Activated T-helper 17 cell treated with anti-CD3 and anti-CD28 coated beads, Interleukin-2, amount 50 U/mL, for 72 hours (primary cell): Measurements from ENCODE around the gene HMGXB3. TPM values are rescaled to one million over a fixed set of nuclear protein-coding genes. Genes with fewer than 3 reads are reported as not detected.
"Not testable (repeated sequence)": the region's sequence is repeated elsewhere in the genome, so short reads cannot be mapped to it uniquely, and the experiment has no call there.

Experiments used
- ATAC-seq: fragments of 150-1000 bp; cut with Tn5 transposase; replicated peaks from 2 replicates; pipeline ENCODE4 v1.10.0; 2021; ENCODE audit warnings: mild to moderate bottlenecking, moderate library complexity
- H3K27ac Mint-ChIP-seq: one replicate; pipeline ENCODE4 v1.8.0; 2022; ENCODE audit warnings: mixed read lengths
- H3K27me3 Mint-ChIP-seq: one replicate; pipeline ENCODE4 v1.8.0; 2022; ENCODE audit warnings: mixed read lengths
- H3K36me3 Mint-ChIP-seq: one replicate; pipeline ENCODE4 v1.8.0; 2022; ENCODE audit warnings: low read depth, mild to moderate bottlenecking, mixed read lengths
- H3K4me1 Mint-ChIP-seq: one replicate; pipeline ENCODE4 v1.8.0; 2022; ENCODE audit warnings: mixed read lengths
- H3K4me3 Mint-ChIP-seq: one replicate; pipeline ENCODE4 v1.8.0; 2022; ENCODE audit warnings: mild to moderate bottlenecking, mixed read lengths
- H3K9me3 Mint-ChIP-seq: one replicate; pipeline ENCODE4 v1.8.0; 2022; ENCODE audit warnings: mixed read lengths
- total RNA-seq, 2 donors: library from RNA; stranded (reverse); gene quantifications; one replicate each; pipeline ENCODE4 v1.2.3, GENCODE V29; 2022

Gene HMGXB3
- total RNA-seq, 2 donors from 2014 or later = 28.2 to 42.6 TPM

GRCh38 chr5:150022681-150023080 lies 22.1 kb downstream of the HMGXB3 start:
- H3K4me1 Mint-ChIP-seq = peaks cover 6% of the 10 kb centered on the region
- H3K36me3 Mint-ChIP-seq = peaks cover 99% of the 10 kb centered on the region
- H3K27me3 Mint-ChIP-seq = no peaks in the 10 kb centered on the region
- no peak for ATAC-seq
- no peaks in the 10 kb centered on the region for H3K9me3 Mint-ChIP-seq
- H3K27ac Mint-ChIP-seq = peak overlapping the region; percentile 74
- H3K4me3 Mint-ChIP-seq = no peak overlapping the region

DNA sequence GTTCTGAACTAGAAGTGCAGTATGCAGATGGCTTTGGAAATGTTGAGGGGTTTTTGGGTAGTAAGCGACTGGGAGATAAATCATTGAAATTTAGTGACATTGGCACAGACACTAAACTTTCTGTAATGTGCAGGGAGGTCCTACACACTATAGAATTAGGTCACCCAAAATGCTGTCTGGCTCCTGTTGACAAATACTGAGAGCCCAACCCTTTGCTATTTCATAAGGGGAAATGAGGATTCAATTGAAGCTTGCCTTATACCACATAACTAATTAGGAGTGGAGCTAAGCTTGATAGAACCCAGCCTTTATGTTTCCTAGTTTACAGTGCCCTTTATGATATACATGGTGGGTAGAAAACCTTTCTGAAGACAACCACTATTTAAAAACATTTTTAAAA lies 22.6 kb downstream of the HMGXB3 start:
- peaks cover 99% of the 10 kb centered on the region for H3K36me3 Mint-ChIP-seq
- H3K27me3 Mint-ChIP-seq = no peaks in the 10 kb centered on the region
- no peak overlapping the region for H3K4me3 Mint-ChIP-seq
- no peak overlapping the region for H3K27ac Mint-ChIP-seq
- no peak for ATAC-seq
- peaks cover 6% of the 10 kb centered on the region for H3K4me1 Mint-ChIP-seq
- no peaks in the 10 kb centered on the region for H3K9me3 Mint-ChIP-seq

DNA sequence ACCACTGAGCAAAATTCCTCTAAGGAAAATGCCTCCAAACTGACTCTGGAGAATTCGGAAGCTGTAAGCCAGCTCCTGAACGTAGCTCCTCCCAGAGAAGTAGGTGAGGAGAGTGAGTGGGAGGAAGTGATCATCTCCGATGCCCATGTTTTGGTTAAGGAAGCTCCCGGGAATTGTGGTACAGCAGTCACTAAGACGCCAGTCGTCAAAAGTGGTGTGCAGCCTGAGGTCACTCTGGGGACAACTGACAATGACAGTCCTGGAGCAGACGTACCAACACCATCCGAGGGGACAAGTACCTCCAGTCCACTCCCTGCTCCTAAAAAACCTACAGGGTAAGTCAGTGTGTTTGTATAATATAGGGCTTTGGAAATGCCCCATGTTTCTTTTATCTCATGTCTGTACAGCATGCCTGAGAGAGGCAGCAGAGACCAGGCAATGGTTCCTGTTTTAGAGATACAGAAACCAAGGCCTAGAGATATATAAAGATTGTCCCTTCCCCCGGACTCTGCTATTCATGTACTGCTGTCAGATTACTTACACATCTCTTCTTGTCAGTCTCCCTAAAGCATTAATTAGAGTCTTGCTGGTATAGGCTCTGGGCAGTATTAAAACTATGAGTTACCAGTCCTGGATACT lies 23.9 kb downstream of the HMGXB3 start:
- peaks cover 99% of the 10 kb centered on the region for H3K36me3 Mint-ChIP-seq
- H3K27ac Mint-ChIP-seq = peak overlapping the region; percentile 23
- H3K27me3 Mint-ChIP-seq = no peaks in the 10 kb centered on the region
- H3K9me3 Mint-ChIP-seq = no peaks in the 10 kb centered on the region
- peaks cover 6% of the 10 kb centered on the region for H3K4me1 Mint-ChIP-seq
- H3K4me3 Mint-ChIP-seq = no peak overlapping the region
- ATAC-seq = no peak

DNA sequence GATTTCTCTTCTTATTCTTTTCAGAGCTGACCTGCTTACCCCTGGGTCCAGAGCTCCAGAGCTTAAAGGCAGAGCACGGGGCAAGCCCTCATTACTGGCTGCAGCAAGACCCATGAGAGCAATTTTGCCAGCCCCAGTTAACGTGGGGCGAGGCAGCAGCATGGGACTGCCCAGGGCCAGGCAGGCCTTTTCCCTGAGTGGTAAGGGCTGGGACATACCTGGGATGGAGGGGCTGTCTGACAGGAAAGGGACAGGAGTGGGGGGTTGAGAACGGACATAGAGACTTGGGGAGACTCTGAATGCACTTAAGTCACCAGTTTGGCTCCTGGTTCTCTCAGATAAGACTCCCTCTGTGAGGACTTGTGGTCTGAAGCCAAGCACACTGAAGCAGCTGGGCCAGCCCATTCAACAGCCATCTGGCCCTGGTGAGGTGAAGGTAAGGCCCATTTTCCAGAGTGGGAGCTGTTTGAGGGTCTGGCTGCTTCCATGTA lies 26.2 kb downstream of the HMGXB3 start:
- no peak for ATAC-seq
- H3K4me3 Mint-ChIP-seq = no peak overlapping the region
- H3K27me3 Mint-ChIP-seq = no peaks in the 10 kb centered on the region
- peaks cover 6% of the 10 kb centered on the region for H3K4me1 Mint-ChIP-seq
- H3K27ac Mint-ChIP-seq = no peak overlapping the region
- peaks cover 98% of the 10 kb centered on the region for H3K36me3 Mint-ChIP-seq
- H3K9me3 Mint-ChIP-seq = no peaks in the 10 kb centered on the region

- not testable (repeated sequence) for H3K27me3 Mint-ChIP-seq, H3K9me3 Mint-ChIP-seq, H3K4me3 Mint-ChIP-seq, H3K4me1 Mint-ChIP-seq, ATAC-seq, H3K27ac Mint-ChIP-seq
- H3K36me3 Mint-ChIP-seq = peaks cover 98% of the 10 kb centered on the region
These were observed 27.5 kb downstream of the HMGXB3 start for GRCh38 chr5:150028047-150028446.

GRCh38 chr5:150033334-150033733 lies 32.8 kb downstream of the HMGXB3 start:
- H3K27me3 Mint-ChIP-seq = no peaks in the 10 kb centered on the region
- no peaks in the 10 kb centered on the region for H3K9me3 Mint-ChIP-seq
- ATAC-seq = no peak
- H3K36me3 Mint-ChIP-seq = peaks cover 99% of the 10 kb centered on the region
- no peaks in the 10 kb centered on the region for H3K4me1 Mint-ChIP-seq
- H3K27ac Mint-ChIP-seq = peak overlapping the region; percentile 8
- no peak overlapping the region for H3K4me3 Mint-ChIP-seq

GRCh38 chr5:150034662-150035061 lies 34.1 kb downstream of the HMGXB3 start:
- peaks cover 99% of the 10 kb centered on the region for H3K36me3 Mint-ChIP-seq
- ATAC-seq = no peak

GRCh38 chr5:150035139-150035895 lies 34.8 kb downstream of the HMGXB3 start:
- H3K9me3 Mint-ChIP-seq = no peaks in the 10 kb centered on the region
- peaks cover 100% of the 10 kb centered on the region for H3K36me3 Mint-ChIP-seq
- no peak for ATAC-seq
- no peaks in the 10 kb centered on the region for H3K27me3 Mint-ChIP-seq
- H3K4me1 Mint-ChIP-seq = no peaks in the 10 kb centered on the region
- no peak overlapping the region for H3K4me3 Mint-ChIP-seq
- H3K27ac Mint-ChIP-seq = peak overlapping the region; percentile 8

More at GRCh38 chr5:150034662-150035061, 34.1 kb downstream of the HMGXB3 start:
- no peaks in the 10 kb centered on the region for H3K9me3 Mint-ChIP-seq
- no peak overlapping the region for H3K4me3 Mint-ChIP-seq
- no peaks in the 10 kb centered on the region for H3K27me3 Mint-ChIP-seq
- peak overlapping the region; percentile 8 for H3K27ac Mint-ChIP-seq
- H3K4me1 Mint-ChIP-seq = no peaks in the 10 kb centered on the region

DNA sequence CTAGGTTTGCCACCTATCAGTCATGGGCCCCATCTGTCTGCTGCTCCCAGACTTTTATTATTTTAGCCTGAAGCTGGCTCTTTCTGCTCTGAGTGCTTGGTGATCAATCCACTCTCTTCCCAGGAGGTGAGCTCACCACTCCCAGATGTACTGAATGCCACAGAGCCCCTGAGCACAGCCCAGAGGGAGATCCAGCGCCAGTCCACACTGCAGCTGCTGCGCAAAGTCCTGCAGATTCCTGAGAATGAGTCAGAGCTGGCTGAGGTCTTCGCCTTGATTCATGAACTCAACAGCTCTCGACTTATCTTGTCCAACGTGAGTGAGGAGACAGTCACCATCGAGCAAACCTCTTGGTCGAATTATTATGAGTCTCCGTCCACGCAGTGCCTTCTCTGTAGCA lies 36.0 kb downstream of the HMGXB3 start:
- ATAC-seq = no peak
- Mint-ChIP-seq H3K9me3 (no peaks in the 10 kb centered on the region), H3K4me3 (no peak overlapping the region), H3K4me1 (no peaks in the 10 kb centered on the region), H3K27me3 (no peaks in the 10 kb centered on the region), H3K27ac (no peak overlapping the region), H3K36me3 (peaks cover 100% of the 10 kb centered on the region)

GRCh38 chr5:150038547-150038946 lies 38.0 kb downstream of the HMGXB3 start:
- no peaks in the 10 kb centered on the region for H3K4me1 Mint-ChIP-seq
- ATAC-seq = no peak
- H3K27me3 Mint-ChIP-seq = no peaks in the 10 kb centered on the region
- H3K27ac Mint-ChIP-seq = peak overlapping the region; percentile 17
- H3K36me3 Mint-ChIP-seq = peaks cover 100% of the 10 kb centered on the region
- no peaks in the 10 kb centered on the region for H3K9me3 Mint-ChIP-seq
- no peak overlapping the region for H3K4me3 Mint-ChIP-seq

- Mint-ChIP-seq H3K4me1 (no peaks in the 10 kb centered on the region), H3K36me3 (peaks cover 98% of the 10 kb centered on the region), H3K9me3 (no peaks in the 10 kb centered on the region), H3K4me3 (no peak overlapping the region), H3K27ac (no peak overlapping the region), H3K27me3 (no peaks in the 10 kb centered on the region)
- no peak for ATAC-seq
These were observed 41.9 kb downstream of the HMGXB3 start for GRCh38 chr5:150042459-150042858.

DNA sequence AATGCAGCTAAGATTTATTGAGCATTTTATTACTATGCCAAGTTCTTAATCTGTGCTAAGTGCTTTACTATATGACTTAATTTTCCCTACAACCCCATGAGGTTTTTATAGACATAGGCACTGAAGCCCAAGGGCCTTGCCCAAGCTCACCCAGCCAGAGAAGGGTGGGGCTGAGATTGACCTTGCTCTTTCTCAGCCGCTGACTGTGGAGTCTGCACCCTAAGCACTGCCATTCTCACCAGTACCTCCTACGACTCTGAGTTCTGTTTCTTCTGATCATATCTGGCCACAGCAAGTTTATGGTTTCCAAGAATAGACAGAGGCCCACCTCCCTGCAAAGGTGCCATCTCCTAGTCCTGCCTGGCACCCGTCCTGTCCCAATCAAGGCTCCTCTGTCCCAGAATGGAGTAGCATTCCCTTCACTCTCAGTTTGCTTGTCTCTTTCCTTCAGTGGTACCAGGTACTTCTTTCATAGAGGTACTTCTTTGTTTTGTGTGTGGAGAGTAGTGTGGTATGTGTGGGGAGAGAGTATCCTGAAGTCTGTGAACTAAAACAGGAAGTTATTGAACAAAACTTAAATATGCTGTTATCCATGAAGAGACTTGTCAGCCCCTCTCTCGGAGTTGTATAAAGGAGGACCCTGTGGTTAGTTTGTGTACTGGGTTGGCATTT lies 43.3 kb downstream of the HMGXB3 start:
- Mint-ChIP-seq H3K9me3 (no peaks in the 10 kb centered on the region), H3K4me1 (no peaks in the 10 kb centered on the region), H3K27me3 (no peaks in the 10 kb centered on the region), H3K36me3 (peaks cover 98% of the 10 kb centered on the region), H3K27ac (peak overlapping the region; percentile 4), H3K4me3 (no peak overlapping the region)
- no peak for ATAC-seq

DNA sequence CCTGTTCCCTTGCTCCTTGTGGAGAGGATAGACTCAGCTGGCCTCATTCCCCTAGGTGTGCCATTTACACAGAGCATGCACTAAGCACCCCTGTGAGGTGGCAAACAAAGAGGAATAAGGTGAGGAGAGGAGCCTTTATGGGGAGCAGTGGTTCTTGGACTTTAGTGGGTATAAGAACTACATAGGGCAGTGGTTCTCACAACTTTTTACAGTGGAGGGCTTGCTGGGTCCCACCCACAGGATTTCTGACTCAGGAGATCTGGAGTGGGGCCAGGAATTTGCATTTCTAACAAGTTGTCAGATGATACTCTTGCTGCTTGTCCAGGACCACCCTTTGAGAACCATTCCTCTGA lies 43.8 kb downstream of the HMGXB3 start:
- Mint-ChIP-seq H3K4me1 (no peaks in the 10 kb centered on the region), H3K4me3 (no peak overlapping the region), H3K36me3 (peaks cover 98% of the 10 kb centered on the region), H3K9me3 (no peaks in the 10 kb centered on the region), H3K27ac (peak overlapping the region; percentile 4), H3K27me3 (no peaks in the 10 kb centered on the region)
- no peak for ATAC-seq

GRCh38 chr5:150044712-150045111 lies 44.2 kb downstream of the HMGXB3 start:
- Mint-ChIP-seq H3K27ac (no peak overlapping the region), H3K9me3 (no peaks in the 10 kb centered on the region), H3K36me3 (peaks cover 98% of the 10 kb centered on the region), H3K4me3 (no peak overlapping the region), H3K4me1 (no peaks in the 10 kb centered on the region), H3K27me3 (no peaks in the 10 kb centered on the region)
- no peak for ATAC-seq

GRCh38 chr5:150045549-150045948 lies 45.0 kb downstream of the HMGXB3 start:
- no peaks in the 10 kb centered on the region for H3K27me3 Mint-ChIP-seq
- ATAC-seq = no peak
- no peaks in the 10 kb centered on the region for H3K9me3 Mint-ChIP-seq
- H3K36me3 Mint-ChIP-seq = peaks cover 98% of the 10 kb centered on the region
- no peak overlapping the region for H3K27ac Mint-ChIP-seq
- H3K4me1 Mint-ChIP-seq = no peaks in the 10 kb centered on the region
- no peak overlapping the region for H3K4me3 Mint-ChIP-seq
